OCI-LY3 (cell line): ENCODE results near the gene KCNS3.

Experiments used
- H2AFZ ChIP-seq: fragments of 200-600, 300-600 bp; shearing (Covaris generic); 2 replicates; pipeline ENCODE4 v1.6.0; 2014; ENCODE audit warnings: antibody characterized with exemption, low read depth, low read length
- H3K27ac ChIP-seq: fragments of 200-600, 300-600 bp; sonication (generic); 2 replicates; pipeline ENCODE4 v1.5.1; 2014; ENCODE audit warnings: mild to moderate bottlenecking, low read length, moderate library complexity, mixed read lengths
- H3K27me3 ChIP-seq: fragments of 200-600, 300-600 bp; sonication (generic); 2 replicates; pipeline ENCODE4 v1.6.1; 2014; ENCODE audit warnings: low read depth, low read length, mixed read lengths
- H3K36me3 ChIP-seq: fragments of 200-600, 300-600 bp; sonication (generic); replicated peaks from 2 replicates; pipeline ENCODE3; 2014; ENCODE audit warnings: low read depth, low read length, mixed read lengths
- H3K4me1 ChIP-seq: fragments of 300-600, 200-600 bp; sonication (generic); 2 replicates; pipeline ENCODE4 v1.6.1; 2014; ENCODE audit warnings: low read length, mixed read lengths
- H3K4me2 ChIP-seq: fragments of 200-600, 300-600 bp; sonication (generic); 2 replicates; pipeline ENCODE4 v1.6.1; 2014; ENCODE audit warnings: low read length, mixed read lengths
- H3K4me3 ChIP-seq: fragments of 300-600, 200-600 bp; sonication (generic); 2 replicates; pipeline ENCODE4 v1.5.1; 2014; ENCODE audit warnings: antibody characterized with exemption, mild to moderate bottlenecking, low read length, moderate library complexity
- H3K79me2 ChIP-seq: fragments of 300-600, 200-600 bp; shearing (Covaris generic); 2 replicates; pipeline ENCODE4 v1.6.1; 2014; ENCODE audit warnings: mild to moderate bottlenecking, low read length, mixed read lengths
- H3K9ac ChIP-seq: fragments of 300-600, 200-600 bp; shearing (Covaris generic); 2 replicates; pipeline ENCODE4 v1.6.0; 2014; ENCODE audit warnings: mild to moderate bottlenecking, low read length, moderate library complexity
- H3K9me3 ChIP-seq: fragments of 200-600, 300-600 bp; shearing (Covaris generic); 2 replicates; pipeline ENCODE4 v1.6.1; 2014; ENCODE audit warnings: low read length, mixed read lengths; ENCODE audit not compliant: insufficient read depth
- H4K20me1 ChIP-seq: fragments of 200-600, 300-600 bp; sonication (generic); 2 replicates; pipeline ENCODE4 v1.6.1; 2016; ENCODE audit warnings: low read length, mixed read lengths; ENCODE audit not compliant: insufficient read depth
- CTCF ChIP-seq: fragments of 200-600, 300-600 bp; sonication (generic); IDR thresholded peaks from 2 replicates; pipeline ENCODE4 v1.5.1; 2014; ENCODE audit warnings: antibody characterized with exemption, low read length, low read depth
- EZH2phosphoT487 ChIP-seq: fragments of 200-600 bp; shearing (Covaris generic); IDR thresholded peaks from 2 replicates; pipeline ENCODE4 v1.6.1; 2018; ENCODE audit warnings: antibody characterized with exemption, mixed run types, low read depth

KCNS3 gene

GRCh38 chr2:17959356-17959755, 80.9 kb downstream of the KCNS3 start:
- no peak overlapping the region for H3K27ac ChIP-seq
- H3K79me2 ChIP-seq = no peaks in the 10 kb centered on the region
- H3K4me1 ChIP-seq = peaks cover 16% of the 10 kb centered on the region
- peak overlapping the region; percentile 11 for H3K4me2 ChIP-seq
- TF ChIP-seq EZH2phosphoT487 (no peak), CTCF (no peak)
- no peak overlapping the region for H3K9ac ChIP-seq
- H3K27me3 ChIP-seq = peaks cover 30% of the 10 kb centered on the region
- no peaks in the 10 kb centered on the region for H3K36me3 ChIP-seq
- H3K4me3 ChIP-seq = no peak overlapping the region
- no peaks in the 10 kb centered on the region for H3K9me3 ChIP-seq
- no peaks in the 10 kb centered on the region for H4K20me1 ChIP-seq
- H2AFZ ChIP-seq = no peak overlapping the region

- Histone ChIP-seq H3K36me3 (no peaks in the 10 kb centered on the region), H3K9me3 (no peaks in the 10 kb centered on the region), H3K27ac (no peak overlapping the region), H3K4me1 (peaks cover 16% of the 10 kb centered on the region), H3K4me2 (peak overlapping the region; percentile 11), H2AFZ (no peak overlapping the region), H3K4me3 (no peak overlapping the region), H4K20me1 (no peaks in the 10 kb centered on the region), H3K27me3 (peaks cover 26% of the 10 kb centered on the region), H3K9ac (no peak overlapping the region), H3K79me2 (no peaks in the 10 kb centered on the region)
- TF ChIP-seq EZH2phosphoT487 = no peak
- no peak for TF ChIP-seq CTCF
Observed at GRCh38 chr2:17959833-17960232, 81.4 kb downstream of the KCNS3 start.

GRCh38 chr2:17960925-17961324, 82.5 kb downstream of the KCNS3 start:
- no peak overlapping the region for H3K4me2 ChIP-seq
- TF ChIP-seq EZH2phosphoT487 (no peak), CTCF (no peak)
- H3K4me3 ChIP-seq = no peak overlapping the region
- H4K20me1 ChIP-seq = no peaks in the 10 kb centered on the region
- no peaks in the 10 kb centered on the region for H3K79me2 ChIP-seq
- H2AFZ ChIP-seq = no peak overlapping the region
- H3K27me3 ChIP-seq = peaks cover 16% of the 10 kb centered on the region
- H3K27ac ChIP-seq = no peak overlapping the region
- H3K9me3 ChIP-seq = no peaks in the 10 kb centered on the region
- peaks cover 16% of the 10 kb centered on the region for H3K4me1 ChIP-seq
- no peak overlapping the region for H3K9ac ChIP-seq
- H3K36me3 ChIP-seq = no peaks in the 10 kb centered on the region

- TF ChIP-seq EZH2phosphoT487 = no peak
- no peak for TF ChIP-seq CTCF
- no peak overlapping the region for H2AFZ ChIP-seq
- H3K79me2 ChIP-seq = no peaks in the 10 kb centered on the region
- H3K4me2 ChIP-seq = no peak overlapping the region
- no peak overlapping the region for H3K27ac ChIP-seq
- H3K27me3 ChIP-seq = peaks cover 16% of the 10 kb centered on the region
- no peaks in the 10 kb centered on the region for H4K20me1 ChIP-seq
- H3K9me3 ChIP-seq = no peaks in the 10 kb centered on the region
- no peak overlapping the region for H3K4me3 ChIP-seq
- no peaks in the 10 kb centered on the region for H3K36me3 ChIP-seq
- H3K4me1 ChIP-seq = peaks cover 22% of the 10 kb centered on the region
- H3K9ac ChIP-seq = no peak overlapping the region
Observed at GRCh38 chr2:17961789-17962188, 83.3 kb downstream of the KCNS3 start.
